CD8-positive, alpha-beta memory T cell (primary cell): ENCODE results near the gene IL1R2. TPM values are rescaled to one million over a fixed set of nuclear protein-coding genes. Genes with fewer than 3 reads are reported as not detected.
A peak's percentile ranks its signal among the peaks of the same experiment; 100 is the strongest.

Experiments
- CTCF ChIA-PET: fragments of 350-600 bp; sonication (Branson Sonifier 250); formaldehyde crosslinking; loops from one replicate; lab custom pipeline; 2021; ENCODE audit warnings: antibody characterized with exemption; lab: Charles Lee
- POLR2A ChIA-PET: fragments of 350-600 bp; sonication (Branson Sonifier 250); formaldehyde crosslinking; loops from one replicate; lab custom pipeline; 2021; ENCODE audit warnings: antibody characterized with exemption; lab: Charles Lee
- DNase-seq, 5 donors: peaks; one replicate each; pipeline versions ENCODE4 v3.0.0 to v3.0.0-alpha.2; 2020 to 2022; ENCODE audit warnings: mixed read lengths in 1 of 5
- H3K27ac ChIP-seq: one replicate; pipeline ENCODE4 v1.7.0; 2013; ENCODE audit warnings: low read depth, mild to moderate bottlenecking, low read length, moderate library complexity
- H3K27me3 ChIP-seq: 2 replicates; pipeline ENCODE4 v1.7.0; 2013; ENCODE audit warnings: low read length, mild to moderate bottlenecking; ENCODE audit not compliant: insufficient read depth, poor library complexity, severe bottlenecking
- H3K36me3 ChIP-seq: 2 replicates; pipeline ENCODE4 v1.7.0; 2013; ENCODE audit warnings: mild to moderate bottlenecking, low read length, moderate library complexity; ENCODE audit not compliant: insufficient read depth
- H3K4me1 ChIP-seq: 2 replicates; pipeline ENCODE4 v1.7.0; 2013; ENCODE audit warnings: mild to moderate bottlenecking, low read length, moderate library complexity; ENCODE audit not compliant: insufficient read depth
- H3K4me3 ChIP-seq: 2 replicates; pipeline ENCODE4 v1.7.0; 2013; ENCODE audit warnings: mild to moderate bottlenecking, low read length
- H3K9me3 ChIP-seq: 2 replicates; pipeline ENCODE4 v1.7.0; 2013; ENCODE audit warnings: mild to moderate bottlenecking, low read length
- H3K27ac Mint-ChIP-seq, 8 donors: one replicate each; pipeline ENCODE4 v1.8.0; 2020 to 2021; ENCODE audit warnings: mixed read lengths in 8 of 8, mild to moderate bottlenecking in 6 of 8, inconsistent platforms in 3 of 8, moderate library complexity in 3 of 8
- H3K27me3 Mint-ChIP-seq, 2 donors: one replicate each; pipeline ENCODE4 v1.8.0; 2020 to 2021; ENCODE audit warnings: mixed read lengths in 2 of 2, mild to moderate bottlenecking in 1 of 2, moderate library complexity in 1 of 2
- H3K36me3 Mint-ChIP-seq, 3 donors: one replicate each; pipeline ENCODE4 v1.8.0; 2020 to 2021; ENCODE audit warnings: mixed read lengths in 3 of 3, inconsistent platforms in 1 of 3, mild to moderate bottlenecking in 1 of 3
- H3K4me1 Mint-ChIP-seq, 3 donors: one replicate each; pipeline ENCODE4 v1.8.0; 2020 to 2021; ENCODE audit warnings: mixed read lengths in 3 of 3, inconsistent platforms in 1 of 3, mild to moderate bottlenecking in 1 of 3
- H3K4me3 Mint-ChIP-seq, 7 donors: one replicate each; pipeline ENCODE4 v1.8.0; 2020 to 2021; ENCODE audit warnings: mixed read lengths in 7 of 7, mild to moderate bottlenecking in 6 of 7, moderate library complexity in 4 of 7, inconsistent platforms in 2 of 7
- H3K9me3 Mint-ChIP-seq, 5 donors: one replicate each; pipeline ENCODE4 v1.8.0; 2020 to 2022; ENCODE audit warnings: mixed read lengths in 5 of 5, mild to moderate bottlenecking in 3 of 5, moderate library complexity in 2 of 5, inconsistent platforms in 1 of 5
- polyA plus RNA-seq: library from polyadenylated mRNA; unstranded; fragments of 300-500 nt; fragmentation: Illumina TruSeq; gene quantifications from one replicate; pipeline ENCODE4 v1.2.3, GENCODE V29; 2021
- total RNA-seq, 2 experiments: library from RNA; stranded (reverse); gene quantifications; one replicate each; pipeline ENCODE4 v1.2.3, GENCODE V29; 2021

IL1R2 gene
- total and polyA plus RNA-seq, 3 experiments from 2014 or later = 0.85 to 1.4 TPM; not detected in 1

DNA sequence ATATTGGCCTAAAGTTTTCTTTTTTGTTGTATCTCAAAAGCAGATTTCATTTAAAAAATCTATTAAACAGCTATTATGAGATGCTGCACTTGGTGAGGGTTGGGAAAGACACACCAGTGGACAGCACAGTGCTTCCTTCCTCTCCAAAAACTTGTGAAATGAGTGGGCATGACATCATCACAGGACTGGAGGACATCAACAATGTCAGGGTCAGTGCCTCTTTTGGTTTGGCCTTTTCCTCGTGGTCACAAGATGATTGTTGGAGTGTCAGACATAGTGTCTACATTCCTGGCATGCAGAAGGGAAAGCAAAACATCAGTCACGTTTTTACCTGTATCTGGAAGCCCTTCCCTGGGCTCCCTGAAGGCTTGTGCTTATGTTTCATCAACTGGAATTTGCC is 49.6 kb downstream of the IL1R2 start:
- H3K27ac ChIP-seq = no peak overlapping the region
- CTCF ChIA-PET = no interaction called here
- H3K36me3 ChIP-seq = no peaks in the 10 kb centered on the region
- no peak overlapping the region for H3K4me3 ChIP-seq
- no peaks in the 10 kb centered on the region for H3K9me3 Mint-ChIP-seq
- POLR2A ChIA-PET = no interaction called here
- H3K9me3 ChIP-seq = no peaks in the 10 kb centered on the region
- no peak overlapping the region for H3K4me3 Mint-ChIP-seq
- H3K4me1 Mint-ChIP-seq = no peaks in the 10 kb centered on the region
- H3K27me3 Mint-ChIP-seq = peaks cover 12 to 47% of the 10 kb centered on the region in 2 donors
- H3K27ac Mint-ChIP-seq = no peak overlapping the region
- peaks cover 0 to 2% (median 0%) of the 10 kb centered on the region in 3 donors for H3K36me3 Mint-ChIP-seq
- H3K27me3 ChIP-seq = no peaks in the 10 kb centered on the region
- no peaks in the 10 kb centered on the region for H3K4me1 ChIP-seq
- no peak for DNase-seq

DNA sequence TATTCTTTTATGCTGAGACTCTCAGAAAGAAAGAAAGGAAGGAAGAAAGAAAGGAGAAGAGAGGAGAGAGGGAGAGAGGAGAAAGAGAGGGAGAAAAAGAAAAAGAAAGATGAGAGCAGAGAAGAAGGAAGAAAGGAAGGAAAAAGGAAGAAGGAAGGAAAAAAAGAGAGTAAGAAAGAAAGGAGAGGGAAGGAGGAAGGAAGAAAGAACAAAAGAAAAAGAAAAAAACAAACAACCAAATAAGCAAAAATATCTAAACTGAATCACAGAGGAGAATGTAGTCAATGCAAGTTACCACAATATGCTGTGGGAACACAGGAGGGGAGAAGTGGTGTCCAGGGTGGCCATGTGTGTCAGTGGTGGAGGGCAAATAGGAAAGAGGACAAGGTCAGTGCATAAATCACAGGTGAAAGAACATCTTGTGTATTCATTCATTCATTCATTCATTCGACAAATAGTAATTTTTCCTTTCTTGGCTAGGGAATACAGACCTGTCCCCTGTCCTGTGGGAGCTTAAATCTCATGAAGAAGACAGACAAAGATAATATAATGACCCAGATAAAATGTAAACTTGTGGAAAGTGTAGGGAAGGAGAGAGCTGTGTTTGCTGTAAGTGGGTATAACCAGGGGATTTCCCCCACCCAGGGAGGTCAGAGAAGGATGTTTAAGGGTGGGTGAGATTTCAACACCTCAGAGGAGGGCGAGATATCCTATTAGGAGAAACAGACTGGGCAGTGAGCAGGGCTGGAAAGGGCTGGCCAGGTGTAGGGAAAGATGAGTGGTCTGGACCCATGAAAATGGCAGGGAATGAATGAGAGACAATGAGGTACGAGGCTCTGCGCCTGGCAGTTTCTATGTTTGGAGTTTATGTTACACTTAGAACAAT is 50.7 kb downstream of the IL1R2 start:
- H3K9me3 ChIP-seq = no peaks in the 10 kb centered on the region
- Mint-ChIP-seq H3K36me3 (peaks cover 0 to 2% (median 0%) of the 10 kb centered on the region in 3 donors), H3K4me1 (no peaks in the 10 kb centered on the region), H3K27me3 (peaks cover 17 to 55% of the 10 kb centered on the region in 2 donors), H3K9me3 (no peaks in the 10 kb centered on the region), H3K4me3 (no peak overlapping the region), H3K27ac (no peak overlapping the region)
- no peaks in the 10 kb centered on the region for H3K4me1 ChIP-seq
- H3K36me3 ChIP-seq = no peaks in the 10 kb centered on the region
- no peak for DNase-seq
- CTCF ChIA-PET = no interaction called here
- H3K4me3 ChIP-seq = no peak overlapping the region
- no peaks in the 10 kb centered on the region for H3K27me3 ChIP-seq
- POLR2A ChIA-PET = no interaction called here
- no peak overlapping the region for H3K27ac ChIP-seq

DNA sequence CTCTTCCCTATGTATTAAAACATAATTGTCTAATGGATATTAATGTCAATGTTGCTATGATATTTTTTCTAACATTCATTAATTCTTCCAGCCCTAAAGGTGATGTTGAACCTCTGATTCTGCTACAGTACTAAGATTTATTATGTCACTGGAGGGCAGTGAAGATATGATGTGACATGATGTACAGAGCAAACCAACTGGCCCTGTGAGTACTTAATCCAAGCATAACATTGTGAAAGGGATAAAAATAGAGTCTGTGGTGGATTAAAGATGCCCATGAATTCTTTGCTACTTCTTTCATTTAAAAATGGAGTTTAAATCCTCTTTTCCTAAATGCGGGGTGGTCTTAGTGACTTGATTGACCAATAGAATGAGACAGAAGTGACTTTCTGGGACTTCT is 51.8 kb downstream of the IL1R2 start:
- H3K4me1 ChIP-seq = no peaks in the 10 kb centered on the region
- Mint-ChIP-seq H3K9me3 (no peaks in the 10 kb centered on the region), H3K27ac (no peak overlapping the region), H3K4me1 (no peaks in the 10 kb centered on the region), H3K4me3 (no peak overlapping the region), H3K27me3 (peaks cover 21 to 62% of the 10 kb centered on the region in 2 donors), H3K36me3 (peaks cover 0 to 2% (median 0%) of the 10 kb centered on the region in 3 donors)
- POLR2A ChIA-PET = no interaction called here
- no peaks in the 10 kb centered on the region for H3K9me3 ChIP-seq
- H3K27ac ChIP-seq = no peak overlapping the region
- H3K27me3 ChIP-seq = no peaks in the 10 kb centered on the region
- no peaks in the 10 kb centered on the region for H3K36me3 ChIP-seq
- H3K4me3 ChIP-seq = no peak overlapping the region
- CTCF ChIA-PET = interaction anchor here (1.0 kb wide), 1 partner anchor 10 kb away, joined by 3 read pairs; no protein-coding TSS in a partner anchor
- DNase-seq = no peak

DNA sequence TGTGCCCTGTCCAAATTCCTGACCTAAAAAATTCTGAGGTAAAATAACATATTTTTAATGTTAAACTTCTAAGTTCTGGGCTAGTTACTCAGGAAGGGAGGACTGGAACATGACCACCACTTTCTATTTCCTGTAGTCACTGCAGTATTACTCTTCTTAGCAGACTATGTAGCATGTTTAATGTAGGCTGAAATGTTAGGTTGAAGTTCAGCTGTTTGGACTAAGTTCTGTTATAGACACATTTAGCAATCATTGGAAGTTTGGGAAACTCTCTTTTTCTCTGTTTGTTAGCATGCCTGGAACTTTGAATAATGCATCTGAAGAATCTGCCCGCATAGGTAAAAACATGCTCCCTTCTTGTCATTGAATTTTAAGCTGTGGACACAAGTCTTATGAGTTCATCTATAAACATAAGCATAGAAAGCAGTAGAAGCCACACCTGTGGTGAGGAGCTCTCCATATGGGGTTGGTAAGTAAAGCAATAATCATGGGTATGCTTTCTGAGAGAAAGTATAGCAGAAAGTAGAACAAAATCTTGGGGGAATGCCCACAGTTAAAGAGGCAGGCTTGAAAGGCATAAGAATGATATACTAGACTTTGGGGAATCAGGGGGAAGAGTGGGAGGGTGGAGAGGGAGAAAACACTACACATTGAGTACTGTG is 52.6 kb downstream of the IL1R2 start:
- Histone ChIP-seq H3K9me3 (no peaks in the 10 kb centered on the region), H3K27ac (no peak overlapping the region), H3K4me3 (no peak overlapping the region), H3K4me1 (no peaks in the 10 kb centered on the region), H3K27me3 (no peaks in the 10 kb centered on the region), H3K36me3 (no peaks in the 10 kb centered on the region)
- Mint-ChIP-seq H3K36me3 (peaks cover 0 to under 1% (median 0%) of the 10 kb centered on the region in 3 donors), H3K4me3 (no peak overlapping the region), H3K27ac (no peak overlapping the region), H3K27me3 (peaks cover 21 to 62% of the 10 kb centered on the region in 2 donors), H3K4me1 (no peaks in the 10 kb centered on the region), H3K9me3 (no peaks in the 10 kb centered on the region)
- DNase-seq = no peak
- POLR2A ChIA-PET = no interaction called here
- CTCF ChIA-PET = interaction anchor here (1.0 kb wide), 1 partner anchor 11 kb away, joined by 3 read pairs; no protein-coding TSS in a partner anchor

DNA sequence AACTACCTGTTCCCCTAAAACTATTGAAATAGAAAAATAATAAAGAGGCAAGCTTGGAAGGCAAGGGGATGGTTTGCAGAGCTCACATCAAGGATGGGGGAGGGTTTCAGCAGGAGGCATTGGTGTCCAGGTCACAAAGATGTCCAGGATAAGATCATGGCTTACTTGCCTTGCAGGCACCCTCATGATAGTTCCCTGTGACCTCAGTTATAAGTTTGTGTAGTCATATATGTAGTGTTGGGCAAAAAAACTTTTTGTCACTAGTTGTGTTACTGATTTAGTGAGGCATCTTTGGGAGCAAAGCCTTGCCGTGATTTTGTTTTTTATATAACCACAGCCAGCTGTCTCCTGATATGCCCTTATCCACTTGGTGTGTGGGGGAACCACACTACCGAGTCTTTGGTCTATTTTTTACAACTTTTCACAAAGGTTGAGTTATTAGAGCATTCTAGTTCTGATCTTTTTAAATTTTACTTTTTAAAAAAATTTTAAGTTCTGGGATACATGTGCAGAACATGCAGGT is 53.3 kb downstream of the IL1R2 start:
- no peak for DNase-seq
- H3K36me3 ChIP-seq = no peaks in the 10 kb centered on the region
- no peak overlapping the region for H3K27ac ChIP-seq
- Mint-ChIP-seq H3K9me3 (no peaks in the 10 kb centered on the region), H3K36me3 (no peaks in the 10 kb centered on the region), H3K27ac (no peak overlapping the region), H3K4me3 (no peak overlapping the region), H3K27me3 (peaks cover 21 to 62% of the 10 kb centered on the region in 2 donors), H3K4me1 (no peaks in the 10 kb centered on the region)
- no peak overlapping the region for H3K4me3 ChIP-seq
- no peaks in the 10 kb centered on the region for H3K27me3 ChIP-seq
- H3K9me3 ChIP-seq = no peaks in the 10 kb centered on the region
- H3K4me1 ChIP-seq = no peaks in the 10 kb centered on the region
- ChIA-PET CTCF (no interaction called here), POLR2A (no interaction called here)

DNA sequence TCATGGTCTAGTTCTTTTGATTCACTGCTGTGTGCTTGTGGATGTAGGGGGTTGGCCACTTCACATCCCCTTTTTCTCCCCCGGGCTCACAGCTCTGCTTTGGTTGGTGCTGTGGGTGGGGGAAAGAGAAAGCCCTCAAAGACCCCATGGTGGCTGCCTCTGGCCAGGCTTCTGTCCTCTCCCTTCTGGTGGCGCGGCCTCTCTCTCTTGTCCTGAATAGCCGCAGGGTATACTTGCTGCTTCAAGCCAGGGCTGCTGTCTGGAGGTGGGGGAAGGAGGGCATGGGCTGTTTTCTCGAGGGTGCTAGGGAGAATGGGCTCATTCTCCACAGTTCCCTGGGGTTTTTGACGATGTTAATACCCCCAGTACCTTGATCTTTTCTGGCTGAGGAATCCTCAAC is 53.9 kb downstream of the IL1R2 start:
- Histone ChIP-seq H3K36me3 (no peaks in the 10 kb centered on the region), H3K4me3 (no peak overlapping the region), H3K9me3 (no peaks in the 10 kb centered on the region), H3K4me1 (no peaks in the 10 kb centered on the region), H3K27me3 (no peaks in the 10 kb centered on the region), H3K27ac (no peak overlapping the region)
- no peak overlapping the region for H3K4me3 Mint-ChIP-seq
- ChIA-PET POLR2A (no interaction called here), CTCF (no interaction called here)
- no peak overlapping the region for H3K27ac Mint-ChIP-seq
- peaks cover 17 to 57% of the 10 kb centered on the region in 2 donors for H3K27me3 Mint-ChIP-seq
- H3K36me3 Mint-ChIP-seq = no peaks in the 10 kb centered on the region
- no peaks in the 10 kb centered on the region for H3K9me3 Mint-ChIP-seq
- H3K4me1 Mint-ChIP-seq = no peaks in the 10 kb centered on the region
- DNase-seq = no peak

DNA sequence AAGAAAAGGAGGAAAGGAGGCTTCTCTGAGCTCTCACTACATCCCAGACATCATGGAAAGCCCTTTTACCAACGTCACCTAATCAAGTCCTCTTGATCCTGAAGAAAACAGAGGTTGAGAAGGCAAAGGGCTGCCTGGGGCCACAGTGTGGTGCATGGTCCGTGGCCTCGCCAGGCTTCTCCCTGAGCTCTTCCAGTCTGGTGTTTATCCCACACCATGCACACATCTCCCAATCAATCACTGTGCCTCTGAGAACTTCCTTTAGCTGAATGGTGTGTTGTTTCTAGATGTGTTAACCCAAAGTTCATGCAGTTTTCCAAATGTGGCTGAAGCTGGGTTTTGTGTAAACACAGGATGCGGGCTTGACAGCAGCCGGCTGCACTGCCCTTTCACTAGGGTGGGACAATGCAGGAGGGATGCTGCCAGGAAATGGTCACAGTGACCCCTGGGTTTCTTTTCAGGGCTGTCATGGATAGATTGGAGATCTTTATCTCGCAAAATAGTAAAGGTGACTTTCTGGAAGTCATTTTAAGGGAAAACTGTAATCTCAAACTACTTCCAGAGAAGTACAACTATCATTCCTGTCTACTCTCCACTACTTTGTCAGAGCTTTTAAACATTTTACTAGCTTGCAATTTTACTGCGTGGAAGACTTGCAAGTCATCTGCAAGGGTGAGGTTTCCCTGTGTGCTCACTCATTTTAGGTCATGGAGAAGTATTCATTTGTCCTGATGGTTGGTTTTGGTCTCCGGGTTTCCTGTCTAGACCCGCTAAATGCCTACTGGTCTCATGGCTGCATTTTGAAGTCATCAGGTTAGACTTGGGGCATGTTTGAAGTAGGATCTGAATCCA is 54.6 kb downstream of the IL1R2 start:
- H3K4me1 ChIP-seq = no peaks in the 10 kb centered on the region
- peak overlapping the region in 1 of 8 donors; percentile 15 for H3K27ac Mint-ChIP-seq
- H3K36me3 ChIP-seq = no peaks in the 10 kb centered on the region
- H3K4me3 ChIP-seq = no peak overlapping the region
- H3K27ac ChIP-seq = no peak overlapping the region
- no peak for DNase-seq
- CTCF ChIA-PET = interaction anchor here (1.4 kb wide), 1 partner anchor 194 kb away, joined by 4 read pairs; no protein-coding TSS in a partner anchor
- H3K4me3 Mint-ChIP-seq = no peak overlapping the region
- POLR2A ChIA-PET = no interaction called here
- no peaks in the 10 kb centered on the region for H3K9me3 Mint-ChIP-seq
- peaks cover 17 to 52% of the 10 kb centered on the region in 2 donors for H3K27me3 Mint-ChIP-seq
- no peaks in the 10 kb centered on the region for H3K36me3 Mint-ChIP-seq
- H3K9me3 ChIP-seq = no peaks in the 10 kb centered on the region
- no peaks in the 10 kb centered on the region for H3K4me1 Mint-ChIP-seq
- H3K27me3 ChIP-seq = no peaks in the 10 kb centered on the region
